Measurements from ENCODE around the gene OPN3. TPM values are rescaled to one million over a fixed set of nuclear protein-coding genes. Genes with fewer than 3 reads are reported as not detected.

Gene OPN3
- total and polyA plus RNA-seq, 2 donors (not counting 1 experiment from before 2014, with no cell fraction given), result 21.0 to 29.6 TPM

DNA sequence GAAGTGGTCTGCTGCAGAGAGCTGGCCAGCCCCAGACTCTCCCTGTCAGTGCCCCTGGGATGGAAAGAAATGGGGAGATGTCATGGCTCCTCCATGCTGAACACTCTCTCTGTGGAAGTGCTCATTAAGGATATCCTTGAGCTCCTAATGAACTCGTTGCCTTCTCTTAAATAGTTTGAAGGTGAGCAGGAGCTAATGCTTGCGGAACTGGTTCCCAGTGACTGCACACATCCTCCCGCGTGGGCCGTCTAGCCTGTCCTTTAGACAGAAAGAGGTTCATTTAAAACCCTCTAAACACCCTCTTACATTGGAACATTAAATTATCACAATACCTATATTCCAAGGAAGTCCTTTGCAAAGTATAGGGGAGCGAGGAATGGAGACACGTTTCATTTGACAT lies 6.0 kb upstream of the OPN3 start:
- Histone ChIP-seq H3K4me1 (ENCODE audit: control insufficient read depth in 2 of 2, insufficient read depth in 2 of 2, low read length in 2 of 2) (no peaks in the 10 kb centered on the region), H3K27ac (ENCODE audit: low read length in 2 of 2) (no peak overlapping the region), H4K20me1 (ENCODE audit: control insufficient read depth, insufficient read depth, low read length, poor library complexity, severe bottlenecking) (no peaks in the 10 kb centered on the region), H3K4me3 (ENCODE audit: control extremely low read depth in 1 of 5, extremely low read depth in 1 of 5, insufficient read depth in 1 of 5, low read depth in 2 of 5, low read length in 4 of 5) (no peak overlapping the region), H3K27me3 (replicated peaks in 1 of 4; ENCODE audit: control extremely low read depth in 1 of 4, control insufficient read depth in 3 of 4, insufficient read depth in 4 of 4, low read length in 3 of 4) (no peaks in the 10 kb centered on the region), H3K36me3 (replicated peaks in 1 of 2; ENCODE audit: control extremely low read depth in 1 of 2, control insufficient read depth in 1 of 2, extremely low read depth in 1 of 2, insufficient read depth in 2 of 2, low read length in 1 of 2) (no peaks in the 10 kb centered on the region), H3K9ac (ENCODE audit: low read length) (no peak overlapping the region), H3K4me2 (replicated peaks; ENCODE audit: low read depth, low read length, poor library complexity, severe bottlenecking) (no peak overlapping the region), H3K9me3 (ENCODE audit: control extremely low read depth in 1 of 3, control insufficient read depth in 2 of 3, insufficient read depth in 1 of 3, low read length in 2 of 3) (peaks cover 0 to 4% (median 0%) of the 10 kb centered on the region in 3 donors), H2AFZ (ENCODE audit: insufficient read depth, low read depth, low read length, poor library complexity, severe bottlenecking) (no peak overlapping the region), H3K79me2 (ENCODE audit: control insufficient read depth, insufficient read depth, low read length) (no peaks in the 10 kb centered on the region)
- H3K9me3 Mint-ChIP-seq (ENCODE audit: insufficient read depth), result peaks cover 3% of the 10 kb centered on the region
- intact Hi-C loops (cut with micrococcal nuclease), result no loop called here
- DNase-seq (no peak), ATAC-seq (ENCODE audit: low read depth) (no peak)
- WGBS (ENCODE audit: insufficient coverage), result 97% methylated on average over 7 of the region's 7 CpGs
- ChIA-PET CTCF (interaction anchor here (0.6 kb wide), 1 partner anchor 35 kb away, joined by 6 read pairs; no protein-coding TSS in a partner anchor), POLR2A (no interaction called here)
- H3K27me3 Mint-ChIP-seq, result peaks cover 6% of the 10 kb centered on the region
- no peak for TF ChIP-seq EZH2 (IDR thresholded peaks at IDR 0.05; ENCODE audit: borderline replicate concordance, insufficient read depth, low read depth, low read length, poor library complexity, severe bottlenecking)
- TF ChIP-seq, protein P1, sequence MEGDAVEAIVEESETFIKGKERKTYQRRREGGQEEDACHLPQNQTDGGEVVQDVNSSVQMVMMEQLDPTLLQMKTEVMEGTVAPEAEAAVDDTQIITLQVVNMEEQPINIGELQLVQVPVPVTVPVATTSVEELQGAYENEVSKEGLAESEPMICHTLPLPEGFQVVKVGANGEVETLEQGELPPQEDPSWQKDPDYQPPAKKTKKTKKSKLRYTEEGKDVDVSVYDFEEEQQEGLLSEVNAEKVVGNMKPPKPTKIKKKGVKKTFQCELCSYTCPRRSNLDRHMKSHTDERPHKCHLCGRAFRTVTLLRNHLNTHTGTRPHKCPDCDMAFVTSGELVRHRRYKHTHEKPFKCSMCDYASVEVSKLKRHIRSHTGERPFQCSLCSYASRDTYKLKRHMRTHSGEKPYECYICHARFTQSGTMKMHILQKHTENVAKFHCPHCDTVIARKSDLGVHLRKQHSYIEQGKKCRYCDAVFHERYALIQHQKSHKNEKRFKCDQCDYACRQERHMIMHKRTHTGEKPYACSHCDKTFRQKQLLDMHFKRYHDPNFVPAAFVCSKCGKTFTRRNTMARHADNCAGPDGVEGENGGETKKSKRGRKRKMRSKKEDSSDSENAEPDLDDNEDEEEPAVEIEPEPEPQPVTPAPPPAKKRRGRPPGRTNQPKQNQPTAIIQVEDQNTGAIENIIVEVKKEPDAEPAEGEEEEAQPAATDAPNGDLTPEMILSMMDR (IDR thresholded peaks at IDR 0.05), result no peak
- H3K27ac Mint-ChIP-seq, result no peak overlapping the region
- H3K4me3 Mint-ChIP-seq, result no peak overlapping the region
- peaks cover 6% of the 10 kb centered on the region for H3K4me1 Mint-ChIP-seq

DNA sequence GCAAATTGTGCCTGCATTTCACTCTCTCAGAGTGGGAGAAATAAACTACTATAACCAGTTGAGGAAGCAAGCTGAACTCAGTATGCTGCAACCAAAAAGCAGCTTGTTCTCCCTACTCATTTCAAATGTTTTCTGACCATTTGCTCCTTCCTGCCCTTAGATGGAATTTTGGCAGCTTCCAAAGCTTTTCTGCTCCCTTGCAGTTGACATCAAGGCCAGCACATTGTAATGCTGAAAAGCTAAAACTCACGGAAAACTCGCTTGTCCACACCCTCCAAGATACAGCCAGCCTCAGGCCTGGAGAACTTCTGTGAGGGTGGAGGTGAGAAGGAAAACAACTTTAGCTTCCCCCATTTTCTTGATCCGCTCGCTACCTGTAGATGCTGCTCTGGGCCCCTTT lies 5.0 kb upstream of the OPN3 start:
- no peaks in the 10 kb centered on the region for H4K20me1 ChIP-seq (ENCODE audit: control insufficient read depth, insufficient read depth, low read length, poor library complexity, severe bottlenecking)
- ChIA-PET POLR2A (no interaction called here), CTCF (interaction anchor here (0.7 kb wide), 1 partner anchor 31 kb away, joined by 4 read pairs; no protein-coding TSS in a partner anchor)
- Mint-ChIP-seq H3K27ac (no peak overlapping the region), H3K27me3 (peaks cover 3% of the 10 kb centered on the region), H3K4me3 (no peak overlapping the region), H3K9me3 (ENCODE audit: insufficient read depth) (peaks cover 3% of the 10 kb centered on the region), H3K4me1 (peaks cover 15% of the 10 kb centered on the region)
- no CpG with 5 or more reads among the region's 4 CpGs for WGBS (ENCODE audit: insufficient coverage)
- H2AFZ ChIP-seq (ENCODE audit: insufficient read depth, low read depth, low read length, poor library complexity, severe bottlenecking), result no peak overlapping the region
- peaks cover 0 to 4% (median 0%) of the 10 kb centered on the region in 3 donors for H3K9me3 ChIP-seq (ENCODE audit: control extremely low read depth in 1 of 3, control insufficient read depth in 2 of 3, insufficient read depth in 1 of 3, low read length in 2 of 3)
- TF ChIP-seq EZH2 (IDR thresholded peaks at IDR 0.05; ENCODE audit: borderline replicate concordance, insufficient read depth, low read depth, low read length, poor library complexity, severe bottlenecking), result no peak
- TF ChIP-seq, protein P1 (IDR thresholded peaks at IDR 0.05), result no peak
- no peak for ATAC-seq (ENCODE audit: low read depth)
- H3K79me2 ChIP-seq (ENCODE audit: control insufficient read depth, insufficient read depth, low read length), result no peaks in the 10 kb centered on the region
- H3K36me3 ChIP-seq (replicated peaks in 1 of 2; ENCODE audit: control extremely low read depth in 1 of 2, control insufficient read depth in 1 of 2, extremely low read depth in 1 of 2, insufficient read depth in 2 of 2, low read length in 1 of 2), result no peaks in the 10 kb centered on the region
- no peak overlapping the region for H3K4me2 ChIP-seq (replicated peaks; ENCODE audit: low read depth, low read length, poor library complexity, severe bottlenecking)
- intact Hi-C loops (cut with micrococcal nuclease), result no loop called here
- H3K27me3 ChIP-seq (replicated peaks in 1 of 4; ENCODE audit: control extremely low read depth in 1 of 4, control insufficient read depth in 3 of 4, insufficient read depth in 4 of 4, low read length in 3 of 4), result no peaks in the 10 kb centered on the region
- no peak for DNase-seq
- peaks cover 5 to 7% of the 10 kb centered on the region in 2 donors for H3K4me1 ChIP-seq (ENCODE audit: control insufficient read depth in 2 of 2, insufficient read depth in 2 of 2, low read length in 2 of 2)
- H3K27ac ChIP-seq (ENCODE audit: low read length in 2 of 2), result no peak overlapping the region
- no peak overlapping the region for H3K4me3 ChIP-seq (ENCODE audit: control extremely low read depth in 1 of 5, extremely low read depth in 1 of 5, insufficient read depth in 1 of 5, low read depth in 2 of 5, low read length in 4 of 5)
- H3K9ac ChIP-seq (ENCODE audit: low read length), result no peak overlapping the region

All from B cell (primary cell).